B cell (primary cell): ENCODE measurements around the gene ARHGDIB.

ENCODE experiments used
- EZH2 ChIP-seq: IDR thresholded peaks from 2 replicates; pipeline ENCODE4 v1.6.1; 2012; ENCODE audit warnings: borderline replicate concordance, low read depth, mild to moderate bottlenecking, moderate library complexity, low read length; ENCODE audit not compliant: insufficient read depth, poor library complexity, severe bottlenecking
- TF ChIP-seq, protein P1 (sequence below): fragments of 200-600 bp; IDR thresholded peaks from one replicate; pipeline ENCODE4 v1.8.0; 2022; ENCODE audit warnings: antibody characterized with exemption, mild to moderate bottlenecking

DNA sequence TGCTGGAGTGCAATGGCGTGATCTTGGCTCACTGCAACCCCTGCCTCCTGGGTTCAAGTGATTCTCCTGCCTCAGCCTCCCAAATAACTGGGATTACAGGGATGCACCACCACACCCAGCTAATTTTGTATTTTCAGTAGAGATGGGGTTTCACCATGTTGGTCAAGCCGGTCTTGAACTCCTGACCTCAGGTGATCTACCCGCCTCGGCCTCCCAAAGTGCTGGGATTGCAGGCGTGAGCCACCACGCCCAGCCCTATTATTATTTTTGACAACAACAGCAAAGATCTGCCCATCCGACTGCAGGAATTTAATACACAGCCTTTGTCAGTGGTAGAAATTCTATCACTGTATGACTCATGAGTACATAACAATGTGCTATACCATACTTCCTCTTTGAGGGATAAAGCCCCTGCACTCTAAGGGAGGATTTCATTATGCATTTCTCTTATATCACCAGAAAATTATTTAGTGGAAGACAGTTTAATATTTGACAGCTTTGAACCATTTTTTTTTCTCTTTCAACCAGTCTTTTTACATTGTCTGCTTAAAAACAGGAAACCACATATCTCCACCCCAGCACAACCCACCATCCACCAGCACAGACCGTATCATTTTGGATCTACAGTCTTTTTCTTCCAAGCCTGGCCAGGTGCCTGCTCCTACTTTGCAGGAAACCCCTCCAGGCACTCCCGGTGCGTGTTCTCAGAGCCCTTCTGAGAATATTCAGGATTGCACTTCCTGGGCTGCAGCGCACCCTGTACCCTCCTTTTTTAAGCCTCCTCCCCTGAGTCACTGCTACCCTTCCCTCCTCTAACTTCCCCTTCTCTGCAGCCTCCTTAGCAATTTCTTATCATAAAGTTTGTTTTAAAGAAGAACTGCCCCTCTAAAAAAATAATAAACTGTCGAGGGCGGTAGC, 594 bp downstream of the ARHGDIB start:
- TF ChIP-seq, protein P1, sequence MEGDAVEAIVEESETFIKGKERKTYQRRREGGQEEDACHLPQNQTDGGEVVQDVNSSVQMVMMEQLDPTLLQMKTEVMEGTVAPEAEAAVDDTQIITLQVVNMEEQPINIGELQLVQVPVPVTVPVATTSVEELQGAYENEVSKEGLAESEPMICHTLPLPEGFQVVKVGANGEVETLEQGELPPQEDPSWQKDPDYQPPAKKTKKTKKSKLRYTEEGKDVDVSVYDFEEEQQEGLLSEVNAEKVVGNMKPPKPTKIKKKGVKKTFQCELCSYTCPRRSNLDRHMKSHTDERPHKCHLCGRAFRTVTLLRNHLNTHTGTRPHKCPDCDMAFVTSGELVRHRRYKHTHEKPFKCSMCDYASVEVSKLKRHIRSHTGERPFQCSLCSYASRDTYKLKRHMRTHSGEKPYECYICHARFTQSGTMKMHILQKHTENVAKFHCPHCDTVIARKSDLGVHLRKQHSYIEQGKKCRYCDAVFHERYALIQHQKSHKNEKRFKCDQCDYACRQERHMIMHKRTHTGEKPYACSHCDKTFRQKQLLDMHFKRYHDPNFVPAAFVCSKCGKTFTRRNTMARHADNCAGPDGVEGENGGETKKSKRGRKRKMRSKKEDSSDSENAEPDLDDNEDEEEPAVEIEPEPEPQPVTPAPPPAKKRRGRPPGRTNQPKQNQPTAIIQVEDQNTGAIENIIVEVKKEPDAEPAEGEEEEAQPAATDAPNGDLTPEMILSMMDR = no peak
- no peak for TF ChIP-seq EZH2
